Measurements from ENCODE around the gene SNX5. TPM values are rescaled to one million over a fixed set of nuclear protein-coding genes. Genes with fewer than 3 reads are reported as not detected.
A peak's percentile ranks its signal among the peaks of the same experiment; 100 is the strongest.
"Not testable (repeated sequence)": the region's sequence is repeated elsewhere in the genome, so short reads cannot be mapped to it uniquely, and the experiment has no call there.

The SNX5 gene
- total RNA-seq, 1 donor from 2014 or later = 159 TPM

GRCh38 chr20:17960927-17961586 lies 7.5 kb downstream of the SNX5 start:
- peak overlapping the region in 1 of 2 donors; percentile 11 for H3K4me3 ChIP-seq
- H3K9me3 ChIP-seq = no peaks in the 10 kb centered on the region
- H3K36me3 ChIP-seq = no peaks in the 10 kb centered on the region
- H3K4me1 ChIP-seq = peaks cover 87% of the 10 kb centered on the region
- H3K27me3 ChIP-seq = no peaks in the 10 kb centered on the region
- no peak for DNase-seq (ENCODE audit: extremely low spot score in 2 of 2)
- TF ChIP-seq POLR2AphosphoS5 (IDR thresholded peaks at IDR 0.05; ENCODE audit: insufficient read depth in 1 of 2, low read depth in 1 of 2) (no peak), CTCF (IDR thresholded peaks at IDR 0.05) (no peak)
- H3K27ac ChIP-seq = peak overlapping the region; percentile 53
- intact Hi-C loops (cut with DNase I) = no loop called here

- peaks cover 80% of the 10 kb centered on the region for H3K4me1 ChIP-seq
Observed at GRCh38 chr20:17960400-17960885, 8.2 kb downstream of the SNX5 start.

GRCh38 chr20:17959257-17959627 lies 9.4 kb downstream of the SNX5 start:
- no peaks in the 10 kb centered on the region for H3K9me3 ChIP-seq
- H3K36me3 ChIP-seq = peaks cover 0 to 10% of the 10 kb centered on the region in 2 donors
- TF ChIP-seq POLR2A (IDR thresholded peaks at IDR 0.05) = no peak
- no peak for TF ChIP-seq CTCF (IDR thresholded peaks at IDR 0.05)
- TF ChIP-seq POLR2AphosphoS5 (IDR thresholded peaks at IDR 0.05; ENCODE audit: insufficient read depth in 1 of 2, low read depth in 1 of 2) = no peak
- peak overlapping the region; percentile 53 for H3K27ac ChIP-seq
- no peak for DNase-seq (ENCODE audit: extremely low spot score in 2 of 2)
- peaks cover 68% of the 10 kb centered on the region for H3K4me1 ChIP-seq
- no peak overlapping the region for H3K4me3 ChIP-seq
- intact Hi-C loops (cut with DNase I) = no loop called here
- H3K27me3 ChIP-seq = no peaks in the 10 kb centered on the region

More at GRCh38 chr20:17960400-17960885, 8.2 kb downstream of the SNX5 start:
- intact Hi-C loops (cut with DNase I); H3K27me3 ChIP-seq; H3K4me3 ChIP-seq; H3K36me3 ChIP-seq; DNase-seq (ENCODE audit: extremely low spot score in 2 of 2); H3K9me3 ChIP-seq: not testable (repeated sequence)
- H3K27ac ChIP-seq = peak overlapping the region; percentile 53

GRCh38 chr20:17958373-17959256 lies 10.0 kb downstream of the SNX5 start:
- intact Hi-C loops (cut with DNase I) = no loop called here
- Histone ChIP-seq H3K4me3 (no peak overlapping the region), H3K4me1 (peaks cover 67% of the 10 kb centered on the region), H3K27me3 (no peaks in the 10 kb centered on the region), H3K9me3 (no peaks in the 10 kb centered on the region), H3K27ac (peak overlapping the region; percentile 53), H3K36me3 (peaks cover 0 to 16% of the 10 kb centered on the region in 2 donors)
- peak in 1 of 2 donors; percentile 22 for TF ChIP-seq POLR2AphosphoS5 (IDR thresholded peaks at IDR 0.05; ENCODE audit: insufficient read depth in 1 of 2, low read depth in 1 of 2)
- TF ChIP-seq POLR2A (IDR thresholded peaks at IDR 0.05) = no peak
- no peak for TF ChIP-seq CTCF (IDR thresholded peaks at IDR 0.05)
- no peak for DNase-seq (ENCODE audit: extremely low spot score in 2 of 2)

- H3K9me3 ChIP-seq = no peaks in the 10 kb centered on the region
- H3K27me3 ChIP-seq = no peaks in the 10 kb centered on the region
- H3K27ac ChIP-seq = no peak overlapping the region
- H3K36me3 ChIP-seq = peaks cover 0 to 25% of the 10 kb centered on the region in 2 donors
- H3K4me3 ChIP-seq = no peak overlapping the region
- DNase-seq (ENCODE audit: extremely low spot score in 2 of 2) = no peak
- intact Hi-C loops (cut with DNase I) = no loop called here
- TF ChIP-seq POLR2AphosphoS5 (IDR thresholded peaks at IDR 0.05; ENCODE audit: insufficient read depth in 1 of 2, low read depth in 1 of 2) (no peak), POLR2A (IDR thresholded peaks at IDR 0.05) (no peak), CTCF (IDR thresholded peaks at IDR 0.05) (no peak)
- H3K4me1 ChIP-seq = peaks cover 58% of the 10 kb centered on the region
Observed at GRCh38 chr20:17957505-17958363, 10.9 kb downstream of the SNX5 start.
